ENCODE data around the gene ITGB5.

The ITGB5 gene

DNA sequence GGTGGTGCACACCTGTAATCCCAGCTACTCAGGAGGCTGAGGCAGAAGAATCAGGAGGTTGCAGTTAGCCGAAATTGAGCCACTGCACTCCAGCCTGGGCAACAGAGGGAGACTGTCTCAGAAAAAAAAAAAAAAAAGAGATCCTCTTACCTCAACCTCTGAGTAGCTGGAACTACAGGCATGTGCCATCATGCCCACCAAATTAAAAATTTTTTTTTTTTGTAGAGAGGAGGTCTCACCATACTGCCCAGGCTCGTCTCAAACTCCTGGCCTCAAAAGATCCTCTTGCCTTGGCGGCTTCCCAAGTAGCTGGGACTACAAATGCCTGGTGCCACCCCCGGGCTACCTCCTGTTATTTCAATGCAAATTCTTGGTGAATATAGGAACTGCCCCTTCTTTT is 155.4 kb downstream of the ITGB5 start:
- DNase-seq = no peak

DNA sequence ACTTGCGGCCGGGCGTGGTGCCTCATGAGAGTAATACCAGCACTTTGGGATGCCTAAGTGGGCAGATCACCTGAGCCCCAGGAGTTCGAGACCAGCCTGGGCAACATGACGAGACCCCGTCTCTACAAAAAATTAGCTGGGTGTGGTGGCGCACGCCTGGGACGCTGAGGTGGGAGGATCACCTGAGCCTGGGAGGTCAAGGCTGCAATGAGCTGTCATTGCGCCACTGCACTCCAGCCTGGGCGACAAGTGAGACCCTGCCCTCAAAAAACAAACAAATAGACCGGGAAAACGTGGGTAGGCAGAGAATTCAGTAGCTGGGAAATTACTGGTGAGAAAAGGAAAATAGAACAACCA is 156.2 kb downstream of the ITGB5 start:
- no peak for DNase-seq

DNA sequence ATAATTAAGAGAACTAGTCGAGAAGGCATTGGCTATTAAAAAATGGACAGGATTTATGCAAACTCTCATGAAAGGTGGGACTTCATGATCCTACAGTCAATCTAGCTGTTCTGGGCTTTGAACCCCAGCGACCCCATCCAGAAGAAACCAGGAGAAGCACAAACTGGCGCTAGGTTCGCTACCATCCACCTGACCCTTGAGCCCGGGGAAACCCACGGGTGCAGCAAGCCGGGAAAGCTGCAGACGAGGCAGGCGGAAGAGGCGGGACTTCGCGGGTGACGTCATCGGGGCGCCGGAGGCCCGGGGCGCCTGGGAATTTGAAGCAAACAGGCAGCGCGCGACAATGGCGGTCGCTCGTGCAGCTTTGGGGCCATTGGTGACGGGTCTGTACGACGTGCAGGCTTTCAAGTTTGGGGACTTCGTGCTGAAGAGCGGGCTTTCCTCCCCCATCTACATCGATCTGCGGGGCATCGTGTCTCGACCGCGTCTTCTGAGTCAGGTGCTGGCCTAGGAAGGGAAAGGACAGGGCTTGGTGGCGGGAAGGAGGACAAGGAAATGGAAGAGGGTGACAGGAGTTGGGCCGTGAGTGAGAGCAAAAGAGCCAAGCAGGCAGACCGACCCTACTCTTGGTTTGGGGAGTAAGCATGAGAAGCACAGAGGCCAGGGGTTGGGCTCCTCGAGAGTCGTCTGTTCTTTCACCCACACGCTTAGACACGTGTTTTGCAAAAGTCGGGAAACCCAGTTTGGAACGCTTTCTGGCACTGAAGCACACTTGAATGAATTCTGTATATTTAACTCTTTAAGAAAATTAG is 156.8 kb downstream of the ITGB5 start, which contains the start of gene UMPS:
UMPS (plus strand) TSS at position 324 of the 812 bp plus-strand sequence; CDS start at position 344, 20 bp downstream.
- peak; percentile 90 to 92 (median 91) for DNase-seq

DNA sequence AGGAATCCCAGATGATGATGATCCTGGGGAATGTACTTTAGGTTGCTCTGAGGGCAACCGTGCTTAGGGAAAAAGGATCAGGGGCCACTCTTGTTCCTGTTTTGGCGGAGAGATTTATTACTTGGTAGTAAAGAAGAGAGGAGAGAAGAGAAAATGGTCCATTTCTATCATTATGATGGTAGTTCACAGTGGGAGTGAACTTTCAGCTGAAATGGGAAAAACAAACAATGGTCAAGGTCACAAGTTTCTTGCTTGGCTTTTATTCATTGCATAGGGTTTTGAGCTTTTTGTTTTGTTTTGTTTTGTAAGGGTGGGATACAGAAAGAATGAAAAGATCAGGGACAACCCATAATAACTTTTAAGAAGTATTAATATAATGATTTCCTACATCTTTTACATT is 164.6 kb downstream of the ITGB5 start:
- DNase-seq = no peak

DNA sequence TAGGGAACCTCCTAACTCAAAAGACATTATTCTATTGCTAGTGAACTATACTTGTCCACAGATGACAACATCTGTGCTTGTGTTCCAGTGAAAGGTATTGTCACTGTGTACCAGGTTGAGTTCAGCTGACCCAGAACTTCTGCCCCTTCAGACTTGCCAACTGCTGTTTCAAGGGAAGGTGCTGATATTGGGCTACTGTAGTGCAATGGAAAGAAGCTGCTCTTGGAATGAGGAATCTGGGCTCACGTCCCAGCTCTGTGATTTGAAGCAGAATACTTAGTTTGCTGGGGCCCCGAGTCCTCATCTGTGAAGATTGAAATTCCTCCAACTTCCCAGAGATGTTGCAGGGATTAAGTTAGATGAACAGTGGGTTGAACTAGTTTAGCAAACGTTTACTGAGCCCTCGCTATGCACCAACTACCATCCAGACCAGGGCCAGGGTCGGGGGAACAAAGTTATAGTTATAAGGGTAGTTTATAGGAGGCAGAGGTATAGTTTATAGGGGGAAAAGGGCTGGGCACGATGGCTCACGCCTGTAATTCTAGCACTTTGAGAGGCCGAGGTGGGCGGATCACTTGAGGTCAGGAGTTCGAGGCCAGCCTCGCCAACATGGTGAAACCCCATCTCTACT is 172.8 kb downstream of the ITGB5 start:
- no peak for DNase-seq
